ENCODE results near the gene RASA2. TPM values are rescaled to one million over a fixed set of nuclear protein-coding genes. Genes with fewer than 3 reads are reported as not detected.

RASA2 gene
- total and polyA plus RNA-seq, 9 of the 15 experiments (the other 6 are each of a cell fraction or from before 2014, with no cell fraction given), result 2.0 to 12.8 (median 9.5) TPM

DNA sequence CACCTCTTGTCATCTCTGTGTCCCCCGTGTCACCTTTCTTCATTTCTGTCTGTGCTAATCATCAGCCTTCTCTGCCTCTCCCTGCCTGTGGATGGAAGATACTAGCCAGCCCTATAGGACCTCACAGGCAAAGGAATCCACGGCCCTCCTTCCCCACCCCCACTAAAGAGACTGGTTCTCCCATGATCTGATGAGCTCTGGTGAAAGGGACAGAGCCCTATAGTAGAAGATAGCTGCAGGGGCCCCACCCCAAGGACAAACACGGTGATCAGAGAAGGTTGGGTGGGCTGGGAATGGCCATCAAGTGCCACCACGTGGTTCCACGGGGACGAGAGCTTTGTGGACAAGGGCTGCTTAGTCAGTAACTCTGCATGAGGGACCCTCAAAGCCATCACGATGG is 27.8 kb upstream of the RASA2 start (continued):
- TF ChIP-seq AFF1 (IDR thresholded peaks at IDR 0.05; ENCODE audit: low read depth in 1 of 2, partially characterized antibody in 2 of 2), result no peak
- TF ChIP-seq POLR3A (IDR thresholded peaks at IDR 0.05; ENCODE audit: borderline replicate concordance, extremely low read depth, insufficient read depth, insufficient read length), result no peak
- TF ChIP-seq, protein P1, sequence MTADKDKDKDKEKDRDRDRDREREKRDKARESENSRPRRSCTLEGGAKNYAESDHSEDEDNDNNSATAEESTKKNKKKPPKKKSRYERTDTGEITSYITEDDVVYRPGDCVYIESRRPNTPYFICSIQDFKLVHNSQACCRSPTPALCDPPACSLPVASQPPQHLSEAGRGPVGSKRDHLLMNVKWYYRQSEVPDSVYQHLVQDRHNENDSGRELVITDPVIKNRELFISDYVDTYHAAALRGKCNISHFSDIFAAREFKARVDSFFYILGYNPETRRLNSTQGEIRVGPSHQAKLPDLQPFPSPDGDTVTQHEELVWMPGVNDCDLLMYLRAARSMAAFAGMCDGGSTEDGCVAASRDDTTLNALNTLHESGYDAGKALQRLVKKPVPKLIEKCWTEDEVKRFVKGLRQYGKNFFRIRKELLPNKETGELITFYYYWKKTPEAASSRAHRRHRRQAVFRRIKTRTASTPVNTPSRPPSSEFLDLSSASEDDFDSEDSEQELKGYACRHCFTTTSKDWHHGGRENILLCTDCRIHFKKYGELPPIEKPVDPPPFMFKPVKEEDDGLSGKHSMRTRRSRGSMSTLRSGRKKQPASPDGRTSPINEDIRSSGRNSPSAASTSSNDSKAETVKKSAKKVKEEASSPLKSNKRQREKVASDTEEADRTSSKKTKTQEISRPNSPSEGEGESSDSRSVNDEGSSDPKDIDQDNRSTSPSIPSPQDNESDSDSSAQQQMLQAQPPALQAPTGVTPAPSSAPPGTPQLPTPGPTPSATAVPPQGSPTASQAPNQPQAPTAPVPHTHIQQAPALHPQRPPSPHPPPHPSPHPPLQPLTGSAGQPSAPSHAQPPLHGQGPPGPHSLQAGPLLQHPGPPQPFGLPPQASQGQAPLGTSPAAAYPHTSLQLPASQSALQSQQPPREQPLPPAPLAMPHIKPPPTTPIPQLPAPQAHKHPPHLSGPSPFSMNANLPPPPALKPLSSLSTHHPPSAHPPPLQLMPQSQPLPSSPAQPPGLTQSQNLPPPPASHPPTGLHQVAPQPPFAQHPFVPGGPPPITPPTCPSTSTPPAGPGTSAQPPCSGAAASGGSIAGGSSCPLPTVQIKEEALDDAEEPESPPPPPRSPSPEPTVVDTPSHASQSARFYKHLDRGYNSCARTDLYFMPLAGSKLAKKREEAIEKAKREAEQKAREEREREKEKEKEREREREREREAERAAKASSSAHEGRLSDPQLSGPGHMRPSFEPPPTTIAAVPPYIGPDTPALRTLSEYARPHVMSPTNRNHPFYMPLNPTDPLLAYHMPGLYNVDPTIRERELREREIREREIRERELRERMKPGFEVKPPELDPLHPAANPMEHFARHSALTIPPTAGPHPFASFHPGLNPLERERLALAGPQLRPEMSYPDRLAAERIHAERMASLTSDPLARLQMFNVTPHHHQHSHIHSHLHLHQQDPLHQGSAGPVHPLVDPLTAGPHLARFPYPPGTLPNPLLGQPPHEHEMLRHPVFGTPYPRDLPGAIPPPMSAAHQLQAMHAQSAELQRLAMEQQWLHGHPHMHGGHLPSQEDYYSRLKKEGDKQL (CRISPR knock-in tag; IDR thresholded peaks at IDR 0.05; ENCODE audit: borderline replicate concordance), result no peak
- TF ChIP-seq CBFA2T2 (conservative IDR thresholded peaks at IDR 0.05), result peak; percentile 44
- no peak for TF ChIP-seq ZNF764 (CRISPR knock-in tag; IDR thresholded peaks at IDR 0.05; ENCODE audit: low read depth)
- no peak for TF ChIP-seq DACH1 (IDR thresholded peaks at IDR 0.05; ENCODE audit: partially characterized antibody)
- 0 out of 4 replicates have a peak, but pooled peaks of 1 of the 2 experiments have one; percentile 19 for TF ChIP-seq HDAC1 (IDR thresholded peaks at IDR 0.05)
- TF ChIP-seq KLF16 (IDR thresholded peaks at IDR 0.05), result no peak
- TF ChIP-seq RBM17 (IDR thresholded peaks at IDR 0.05; ENCODE audit: borderline replicate concordance, low read depth, low read length), result no peak
- peak; percentile 71 for TF ChIP-seq CBFA2T3 (IDR thresholded peaks at IDR 0.05)
- TF ChIP-seq SREBF1 (IDR thresholded peaks at IDR 0.05; ENCODE audit: borderline replicate concordance, low read depth, low read length), result no peak
- TF ChIP-seq ZNF778 (CRISPR knock-in tag; IDR thresholded peaks at IDR 0.05), result no peak
- TF ChIP-seq TCF3 (CRISPR knock-in tag; IDR thresholded peaks at IDR 0.05), result peak; percentile 65
- TF ChIP-seq BMI1 (IDR thresholded peaks at IDR 0.05; ENCODE audit: low read length), result no peak
- 0 out of 2 replicates have a peak, but pooled peaks have one; percentile 29 for TF ChIP-seq CTBP1 (IDR thresholded peaks at IDR 0.05; ENCODE audit: borderline replicate concordance)
- peak; percentile 34; the same call in 1 of the 2 replicates for TF ChIP-seq ZBTB2 (IDR thresholded peaks at IDR 0.05)
- no peak for TF ChIP-seq MBD2 (IDR thresholded peaks at IDR 0.05; ENCODE audit: borderline replicate concordance, low read depth)
- TF ChIP-seq RBM15 (IDR thresholded peaks at IDR 0.05; ENCODE audit: insufficient read depth, low read length), result no peak
- no peak for TF ChIP-seq GATA2 (CRISPR knock-in tag; IDR thresholded peaks at IDR 0.05)
- TF ChIP-seq SMARCA4 (IDR thresholded peaks at IDR 0.05), result peak; percentile 54; the same call in 1 of the 2 replicates

All from K562 (cell line).